ENCODE data around the gene VSIG8. TPM values are rescaled to one million over a fixed set of nuclear protein-coding genes. Genes with fewer than 3 reads are reported as not detected.

The VSIG8 gene
- total and polyA plus RNA-seq, 2 of the 4 experiments (the other 2 are of a cell fraction), result not detected

DNA sequence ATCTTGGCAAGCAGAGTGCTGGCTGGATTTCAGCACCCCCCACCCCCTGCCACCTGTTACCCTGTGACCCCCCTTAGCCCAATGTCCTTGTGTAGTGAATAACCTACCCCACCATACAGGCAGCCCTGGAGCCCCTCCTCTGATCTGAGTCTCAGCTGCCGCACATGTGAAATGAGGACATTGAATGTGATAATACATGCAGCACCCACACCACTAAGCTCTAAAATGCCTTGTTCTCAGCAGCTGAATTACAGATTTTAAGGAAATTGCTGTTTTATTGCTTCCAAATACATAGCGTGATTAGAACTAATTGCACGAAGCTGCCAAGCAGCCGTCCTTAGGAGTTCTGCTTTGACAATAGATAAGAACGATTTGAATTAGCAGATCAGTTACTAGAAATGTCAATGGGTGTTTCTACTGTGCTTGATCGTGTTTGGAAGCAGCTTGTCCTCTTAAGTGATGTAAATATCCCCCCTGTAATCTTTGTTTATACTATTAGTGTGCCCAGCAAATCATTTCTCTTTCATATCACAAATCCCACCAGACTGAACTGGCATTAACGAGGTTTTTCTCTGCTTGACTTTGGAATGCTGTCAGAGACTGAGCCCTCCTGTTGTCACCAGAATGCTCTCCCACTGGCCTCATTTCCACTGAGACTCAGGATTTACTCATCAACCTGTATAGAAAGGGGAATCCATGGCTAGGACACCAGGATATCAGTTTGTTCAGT lies 30.9 kb downstream of the VSIG8 start:
- ChIA-PET POLR2A (ENCODE audit: unreplicated experiment) (no interaction called here), CTCF (interaction anchor here (1.1 to 1.9 kb wide), 2 partner anchors 23 to 59 kb away, joined by 3 to 10 read pairs; no protein-coding TSS in a partner anchor)
- intact Hi-C loops (cut with micrococcal nuclease) (loop anchor here (10.0 kb wide), 1 partner anchor 1553 kb away; no protein-coding TSS in a partner anchor), in situ Hi-C loops (cut with MboI; ENCODE audit: low sequenced_read_pairs) (no loop called here), dilution Hi-C loops (cut with HindIII; ENCODE audit: low sequenced_read_pairs, unreplicated experiment) (no loop called here)
- Histone ChIP-seq H3K27ac (ENCODE audit: insufficient read depth, low read length) (no peak overlapping the region), H2BK5ac (ENCODE audit: low read depth, low read length, poor library complexity, severe bottlenecking) (no peak overlapping the region), H3K9me3 (ENCODE audit: control insufficient read depth, insufficient read depth, low read length) (no peaks in the 10 kb centered on the region), H4K91ac (ENCODE audit: insufficient read depth, low read depth, low read length) (no peak overlapping the region), H3K79me1 (ENCODE audit: low read depth in 1 of 2, low read length in 2 of 2) (no peaks in the 10 kb centered on the region), H4K20me1 (ENCODE audit: insufficient read depth, low read length) (no peaks in the 10 kb centered on the region), H3K9me1 (ENCODE audit: insufficient read depth, low read length) (0 out of 2 replicates have a peak, but pooled peaks cover 3% of the 10 kb centered on the region), H3K14ac (replicated peaks; ENCODE audit: low read depth, low read length) (no peak overlapping the region), H2BK120ac (ENCODE audit: low read depth, low read length) (no peak overlapping the region), H3K27me3 (ENCODE audit: control insufficient read depth, insufficient read depth, low read length) (no peaks in the 10 kb centered on the region), H3K4ac (ENCODE audit: low read depth, low read length) (no peak overlapping the region), H3K9ac (ENCODE audit: low read depth, low read length) (no peak overlapping the region), H3K4me2 (ENCODE audit: low read depth, low read length) (no peak overlapping the region), H4K5ac (ENCODE audit: low read depth, low read length) (no peak overlapping the region), H3K4me3 (ENCODE audit: insufficient read depth, low read depth, low read length) (no peak overlapping the region), H3K36me3 (ENCODE audit: control insufficient read depth, insufficient read depth, low read length) (no peaks in the 10 kb centered on the region), H2BK20ac (ENCODE audit: low read depth, low read length) (no peak overlapping the region), H3K18ac (ENCODE audit: low read depth, low read length) (no peak overlapping the region), H3K23ac (ENCODE audit: low read depth, low read length) (no peak overlapping the region; the same call in 1 of the 2 replicates), H3K4me1 (ENCODE audit: control insufficient read depth, insufficient read depth, low read length) (peaks cover 2% of the 10 kb centered on the region), H2BK15ac (ENCODE audit: low read depth, low read length) (no peak overlapping the region), H2AK9ac (replicated peaks; ENCODE audit: low read depth, low read length, poor library complexity) (no peak overlapping the region), H4K8ac (ENCODE audit: low read depth in 2 of 2, low read length in 2 of 2) (no peak overlapping the region), H3K56ac (ENCODE audit: extremely low read depth, insufficient read depth, low read length) (no peak overlapping the region), H2AK5ac (ENCODE audit: low read depth, low read length) (no peak overlapping the region), H2AFZ (replicated peaks; ENCODE audit: low read length, poor library complexity) (no peak overlapping the region)
- no TSS peak for BruUV-seq (replicated peaks)
- 33% methylated on average over 1 of the region's 7 CpGs; no CpG with 5 or more reads in 1 of the 2 experiments for WGBS, 2 experiments (ENCODE audit: extremely low coverage in 2 of 2, insufficient read length in 1 of 2)
- ATAC-seq (ENCODE audit: low read depth) (no peak), DNase-seq (no peak)
- TF ChIP-seq, protein P1, sequence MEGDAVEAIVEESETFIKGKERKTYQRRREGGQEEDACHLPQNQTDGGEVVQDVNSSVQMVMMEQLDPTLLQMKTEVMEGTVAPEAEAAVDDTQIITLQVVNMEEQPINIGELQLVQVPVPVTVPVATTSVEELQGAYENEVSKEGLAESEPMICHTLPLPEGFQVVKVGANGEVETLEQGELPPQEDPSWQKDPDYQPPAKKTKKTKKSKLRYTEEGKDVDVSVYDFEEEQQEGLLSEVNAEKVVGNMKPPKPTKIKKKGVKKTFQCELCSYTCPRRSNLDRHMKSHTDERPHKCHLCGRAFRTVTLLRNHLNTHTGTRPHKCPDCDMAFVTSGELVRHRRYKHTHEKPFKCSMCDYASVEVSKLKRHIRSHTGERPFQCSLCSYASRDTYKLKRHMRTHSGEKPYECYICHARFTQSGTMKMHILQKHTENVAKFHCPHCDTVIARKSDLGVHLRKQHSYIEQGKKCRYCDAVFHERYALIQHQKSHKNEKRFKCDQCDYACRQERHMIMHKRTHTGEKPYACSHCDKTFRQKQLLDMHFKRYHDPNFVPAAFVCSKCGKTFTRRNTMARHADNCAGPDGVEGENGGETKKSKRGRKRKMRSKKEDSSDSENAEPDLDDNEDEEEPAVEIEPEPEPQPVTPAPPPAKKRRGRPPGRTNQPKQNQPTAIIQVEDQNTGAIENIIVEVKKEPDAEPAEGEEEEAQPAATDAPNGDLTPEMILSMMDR (conservative IDR thresholded peaks at IDR 0.05; ENCODE audit: low read depth, low read length), result no peak
- no peak for TF ChIP-seq CEBPB (IDR thresholded peaks at IDR 0.05; ENCODE audit: low read depth, low read length)
- no peak for TF ChIP-seq SMC3 (IDR thresholded peaks at IDR 0.05; ENCODE audit: low read depth, low read length)
- no peak for TF ChIP-seq CHD1 (IDR thresholded peaks at IDR 0.05; ENCODE audit: low read depth, low read length)
- TF ChIP-seq RAD21 (IDR thresholded peaks at IDR 0.05; ENCODE audit: low read length), result no peak
- no peak for TF ChIP-seq BHLHE40 (IDR thresholded peaks at IDR 0.05; ENCODE audit: low read depth, low read length)
- no peak for TF ChIP-seq POLR2A (IDR thresholded peaks at IDR 0.05; ENCODE audit: low read depth, low read length)
- no peak for TF ChIP-seq MAFK (IDR thresholded peaks at IDR 0.05; ENCODE audit: low read depth, low read length)
- TF ChIP-seq MXI1 (IDR thresholded peaks at IDR 0.05; ENCODE audit: borderline replicate concordance, low read depth, low read length), result no peak
- TF ChIP-seq NFE2L2 (IDR thresholded peaks at IDR 0.05; ENCODE audit: low read depth, low read length), result no peak
- no peak for TF ChIP-seq USF2 (IDR thresholded peaks at IDR 0.05; ENCODE audit: low read depth, low read length)
- TF ChIP-seq ELK1 (IDR thresholded peaks at IDR 0.05; ENCODE audit: borderline replicate concordance, low read depth, low read length), result no peak
- no peak for TF ChIP-seq RCOR1 (IDR thresholded peaks at IDR 0.05; ENCODE audit: insufficient replicate concordance, low read length)
- no peak for TF ChIP-seq RFX5 (IDR thresholded peaks at IDR 0.05; ENCODE audit: low read depth, low read length)
- no peak for TF ChIP-seq FOS (IDR thresholded peaks at IDR 0.05; ENCODE audit: low read depth, low read length)

All from IMR-90 (cell line).